ENCODE measurements around the gene GJC1.

GJC1 gene

DNA sequence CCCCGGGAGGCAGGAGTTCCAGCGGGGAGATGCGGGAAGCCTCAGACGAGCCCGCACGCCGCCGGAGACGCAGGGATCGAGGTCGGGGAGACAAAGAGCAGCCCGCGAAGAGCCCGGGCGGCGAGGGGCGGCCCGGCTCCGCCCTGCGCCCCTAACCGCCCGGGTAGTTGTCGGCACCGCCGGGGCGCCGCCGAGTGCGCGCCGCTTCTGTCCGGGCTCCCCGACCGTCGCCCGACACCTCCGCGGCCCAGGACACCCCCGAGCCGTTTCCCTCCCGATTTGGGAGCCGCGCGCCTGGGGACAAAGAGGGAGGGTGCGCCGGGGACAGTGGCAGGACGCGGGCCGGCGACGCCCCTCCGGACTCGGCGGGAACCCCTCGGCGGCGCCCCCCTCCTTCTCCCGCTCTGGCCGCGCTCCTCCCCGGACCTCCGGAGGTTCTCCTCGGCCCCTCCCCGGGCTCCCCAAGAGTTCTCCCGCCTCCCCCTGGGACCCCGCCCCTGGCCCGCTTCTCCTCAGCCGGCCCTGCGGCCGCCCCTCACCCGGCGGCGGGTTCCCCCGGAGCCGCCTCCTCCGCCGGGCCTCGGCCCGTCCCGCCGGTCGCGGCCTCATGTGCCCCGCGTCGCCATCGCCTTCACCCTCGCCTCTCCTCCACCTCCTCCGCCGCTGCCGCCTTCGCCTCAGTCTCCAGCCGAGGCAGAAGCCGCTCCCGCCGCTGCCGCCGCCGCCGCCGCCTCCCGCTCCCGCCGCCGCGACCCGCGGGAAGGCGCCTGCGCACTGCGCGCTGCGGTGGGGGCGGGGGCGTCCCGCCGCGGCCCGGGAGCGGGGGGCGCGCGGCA, at the start of gene GJC1:
TSS of gene GJC1 (minus strand) at position 765 of the 836 bp plus-strand sequence. CDS start 24,470 bp downstream, outside the sequence.
- peak; percentile 93 for DNase-seq (ENCODE audit: low spot score)

DNA sequence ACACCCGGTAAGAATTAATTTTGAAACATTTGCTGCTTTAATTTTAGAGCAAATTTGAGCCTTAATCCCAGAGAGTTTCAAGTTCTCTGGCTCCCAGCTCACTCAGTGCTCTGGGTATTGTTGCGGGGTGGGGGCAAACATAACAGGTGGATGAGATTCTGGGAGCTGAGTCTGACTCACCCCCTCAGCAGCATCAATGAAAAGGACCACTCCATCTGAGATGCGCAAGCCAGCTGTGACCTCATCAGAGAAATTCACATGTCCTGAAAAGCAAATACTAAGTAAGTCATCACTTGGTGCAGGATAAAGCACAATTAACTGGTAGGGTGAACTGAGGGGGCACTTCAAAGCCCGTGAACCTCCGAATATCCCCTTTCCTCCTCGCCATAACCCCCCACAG, 49.3 kb upstream of the GJC1 start:
- DNase-seq (ENCODE audit: low spot score), result no peak

DNA sequence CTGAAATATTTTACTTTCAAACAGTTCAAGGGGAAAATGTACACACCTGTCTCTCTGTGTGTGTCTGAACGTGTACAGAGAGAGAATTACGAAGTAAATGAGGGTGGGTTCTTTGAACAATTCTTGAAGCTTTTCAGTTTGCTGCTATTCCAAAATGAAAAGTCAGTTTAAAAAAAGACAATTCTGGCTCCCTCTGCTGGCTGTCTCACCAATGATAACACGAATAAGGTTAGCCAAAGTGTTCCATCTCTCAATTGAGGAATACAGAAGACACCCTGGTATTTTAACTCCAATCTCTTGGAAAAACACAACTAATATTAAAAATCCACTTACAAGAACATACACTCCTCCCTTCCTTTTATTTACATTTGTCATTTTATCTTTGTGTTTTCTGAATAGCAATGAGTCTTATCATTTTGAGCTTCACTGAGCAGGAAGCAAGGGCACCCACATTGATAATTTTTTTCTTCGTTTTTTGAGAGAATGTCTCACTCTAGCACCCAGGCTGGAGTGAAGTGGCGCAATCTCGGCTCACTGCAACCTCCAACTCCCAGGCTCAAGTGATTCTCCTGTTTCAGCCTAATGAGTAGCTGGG, 48.6 kb upstream of the GJC1 start:
- DNase-seq (ENCODE audit: low spot score), result peak; percentile 62

DNA sequence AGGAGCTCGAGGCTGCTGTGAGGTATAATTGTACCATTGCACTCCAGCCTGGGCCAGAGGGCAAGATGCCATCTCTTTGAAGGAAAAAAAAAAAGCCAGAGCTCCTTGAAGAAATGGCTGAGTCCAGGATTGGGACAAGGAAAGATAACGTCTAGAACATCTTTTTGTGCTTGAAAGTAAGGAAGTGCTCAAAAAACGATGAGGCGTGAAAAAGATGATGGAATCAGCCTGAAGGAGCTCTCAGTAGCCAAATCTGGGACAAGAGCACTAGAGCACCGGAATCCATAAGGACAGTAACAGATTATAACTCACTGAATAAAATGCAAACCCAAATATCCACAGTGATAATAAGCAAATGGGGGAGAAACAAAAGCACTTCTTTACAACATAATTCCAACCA, 47.0 kb upstream of the GJC1 start:
- no peak for DNase-seq (ENCODE audit: low spot score)

DNA sequence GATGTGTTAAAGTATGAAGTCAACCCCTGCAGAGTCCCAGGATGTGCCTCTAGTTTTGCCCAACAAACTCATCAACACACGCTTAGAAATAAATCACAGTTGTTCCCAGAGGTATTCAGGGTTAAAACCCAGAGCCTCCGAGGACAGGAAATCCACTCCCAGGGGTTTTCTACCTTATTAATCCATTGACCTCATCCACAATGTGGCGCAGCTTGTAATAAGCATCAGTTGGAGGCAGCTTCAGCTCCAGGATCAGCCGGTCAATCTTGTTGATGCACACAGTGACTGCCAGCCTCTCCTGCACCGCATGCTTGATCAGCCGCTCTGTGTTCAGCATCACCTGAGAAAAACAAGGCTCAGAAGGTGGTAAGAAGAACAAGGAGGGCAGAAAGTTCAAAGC, 45.7 kb upstream of the GJC1 start:
- peak; percentile 83 for DNase-seq (ENCODE audit: low spot score)

DNA sequence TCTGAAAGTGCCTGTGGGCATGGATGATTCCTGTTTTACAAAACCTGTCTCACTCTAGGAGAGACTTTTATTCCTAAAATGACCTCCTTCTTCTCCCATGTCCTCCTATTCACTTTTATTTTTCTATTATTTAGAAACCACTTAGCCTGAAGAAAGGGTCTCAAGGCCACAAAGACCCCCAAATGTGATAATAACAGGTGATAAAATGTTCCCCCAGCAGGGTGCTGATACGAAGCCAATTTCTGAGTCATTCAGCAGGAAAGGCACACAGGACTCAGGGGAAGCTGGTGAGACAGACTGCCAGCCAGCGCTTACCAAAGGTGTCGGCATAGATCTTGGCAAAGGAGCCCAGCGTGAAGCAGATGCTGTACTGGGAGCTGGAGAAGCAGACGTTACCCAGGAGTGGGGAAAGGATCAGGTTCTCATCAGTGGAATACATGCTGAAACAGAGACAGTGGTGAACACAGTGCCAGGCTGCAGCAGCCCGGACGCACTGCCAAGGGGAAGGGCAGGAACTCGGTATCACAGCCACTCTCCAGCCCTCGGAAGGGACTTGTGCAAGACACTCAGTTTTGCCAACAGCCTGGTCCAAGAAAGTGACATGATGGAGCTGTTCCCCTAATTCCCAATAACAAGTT, 42.2 kb upstream of the GJC1 start:
- DNase-seq (ENCODE audit: low spot score), result no peak

DNA sequence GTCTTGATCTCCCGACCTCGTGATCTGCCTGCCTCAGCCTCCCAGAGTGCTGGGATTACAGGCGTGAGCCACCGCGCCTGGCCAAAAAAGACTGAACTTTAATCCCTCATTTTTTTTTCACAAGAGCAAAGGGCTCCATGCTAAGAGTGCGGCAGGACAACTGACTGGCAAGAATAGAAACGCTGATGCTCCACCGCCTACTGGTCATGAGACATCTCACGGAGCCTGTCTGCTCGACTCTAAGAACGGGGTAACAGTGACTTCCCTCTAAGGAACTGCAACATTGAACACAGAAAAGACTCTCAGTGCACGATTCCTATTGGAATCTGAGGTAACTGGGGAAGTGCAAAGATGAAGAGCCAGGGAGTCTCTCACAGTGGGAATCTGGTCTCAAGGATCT, 41.5 kb upstream of the GJC1 start:
- no peak for DNase-seq (ENCODE audit: low spot score)

DNA sequence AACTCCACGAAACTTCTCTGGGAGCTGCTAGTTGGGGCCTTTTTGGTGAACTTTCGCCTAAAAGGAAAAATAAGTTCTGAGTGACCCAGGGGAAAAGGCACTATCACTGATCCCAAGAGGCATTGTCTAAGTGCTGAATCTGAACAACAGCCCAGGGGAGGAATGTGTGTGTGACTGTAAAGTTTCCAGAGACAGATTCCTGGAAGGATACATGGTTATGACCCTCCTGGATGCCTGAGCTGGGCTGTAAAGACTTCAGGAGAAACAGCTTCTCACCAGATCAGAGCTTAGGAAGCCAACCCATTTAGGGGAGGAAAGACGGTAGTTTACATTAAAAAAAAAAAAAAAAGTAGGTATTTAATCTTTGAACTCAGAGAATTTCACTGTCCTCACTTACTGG, 37.8 kb upstream of the GJC1 start:
- DNase-seq (ENCODE audit: low spot score), result no peak

DNA sequence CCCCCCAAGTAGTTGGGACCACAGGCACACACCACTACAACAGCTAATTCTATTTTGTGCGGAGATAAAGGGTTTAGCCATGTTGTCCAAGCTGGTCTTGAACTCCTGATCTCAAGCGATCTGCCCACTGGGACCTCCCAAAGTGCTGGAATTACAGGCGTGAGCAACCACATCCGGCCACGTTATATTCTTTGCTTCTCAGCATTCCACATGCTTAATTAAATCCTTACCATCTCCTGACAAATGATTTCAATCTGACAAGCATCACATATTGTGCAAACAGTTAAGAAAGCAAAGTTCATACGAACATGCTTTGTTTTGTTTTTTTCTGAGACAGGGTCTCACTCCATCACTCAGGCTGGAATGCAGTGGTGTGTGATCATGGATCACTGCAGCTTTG, 35.8 kb upstream of the GJC1 start:
- DNase-seq (ENCODE audit: low spot score), result no peak

DNA sequence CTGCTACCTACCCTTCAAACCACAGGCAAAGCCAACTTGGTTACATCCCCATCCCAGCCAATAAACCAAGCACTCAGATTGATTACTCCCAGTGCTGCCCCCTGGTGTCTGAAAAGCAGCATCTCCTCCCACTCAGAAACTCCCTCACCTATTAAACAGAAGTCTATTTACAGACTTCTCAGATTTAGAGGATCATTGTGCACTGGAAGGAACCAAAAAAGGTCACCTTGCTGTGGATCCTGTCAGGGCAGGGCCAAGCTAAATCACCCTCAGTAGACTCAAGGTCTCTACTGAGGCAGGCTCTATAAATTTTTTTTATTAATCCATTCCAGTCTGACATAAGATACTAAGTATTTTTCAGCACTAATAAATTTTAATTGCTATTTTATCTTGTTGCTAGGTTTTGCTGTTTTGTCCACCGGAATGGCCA, 35.2 kb upstream of the GJC1 start:
- peak; percentile 89 for DNase-seq (ENCODE audit: low spot score)

DNA sequence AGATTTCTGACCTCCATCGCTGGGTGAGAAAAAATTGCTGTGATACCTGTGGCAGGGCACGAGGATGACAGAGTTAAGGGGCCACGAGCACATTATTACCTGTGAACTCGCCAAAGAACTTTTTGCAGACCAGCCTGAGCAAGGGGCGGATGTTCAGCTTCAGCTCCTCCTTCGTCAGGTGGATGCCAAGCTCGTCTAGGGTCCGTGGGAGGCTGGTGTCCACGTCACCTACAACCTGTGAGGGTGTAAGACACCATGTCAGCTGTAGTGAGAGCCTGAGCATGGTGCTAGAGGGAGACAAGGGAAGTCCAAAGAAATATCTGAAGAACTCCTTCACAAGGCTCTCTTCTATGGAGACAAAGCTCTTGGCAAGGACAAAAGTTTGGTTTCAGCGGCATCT, 34.7 kb upstream of the GJC1 start:
- no peak for DNase-seq (ENCODE audit: low spot score)

DNA sequence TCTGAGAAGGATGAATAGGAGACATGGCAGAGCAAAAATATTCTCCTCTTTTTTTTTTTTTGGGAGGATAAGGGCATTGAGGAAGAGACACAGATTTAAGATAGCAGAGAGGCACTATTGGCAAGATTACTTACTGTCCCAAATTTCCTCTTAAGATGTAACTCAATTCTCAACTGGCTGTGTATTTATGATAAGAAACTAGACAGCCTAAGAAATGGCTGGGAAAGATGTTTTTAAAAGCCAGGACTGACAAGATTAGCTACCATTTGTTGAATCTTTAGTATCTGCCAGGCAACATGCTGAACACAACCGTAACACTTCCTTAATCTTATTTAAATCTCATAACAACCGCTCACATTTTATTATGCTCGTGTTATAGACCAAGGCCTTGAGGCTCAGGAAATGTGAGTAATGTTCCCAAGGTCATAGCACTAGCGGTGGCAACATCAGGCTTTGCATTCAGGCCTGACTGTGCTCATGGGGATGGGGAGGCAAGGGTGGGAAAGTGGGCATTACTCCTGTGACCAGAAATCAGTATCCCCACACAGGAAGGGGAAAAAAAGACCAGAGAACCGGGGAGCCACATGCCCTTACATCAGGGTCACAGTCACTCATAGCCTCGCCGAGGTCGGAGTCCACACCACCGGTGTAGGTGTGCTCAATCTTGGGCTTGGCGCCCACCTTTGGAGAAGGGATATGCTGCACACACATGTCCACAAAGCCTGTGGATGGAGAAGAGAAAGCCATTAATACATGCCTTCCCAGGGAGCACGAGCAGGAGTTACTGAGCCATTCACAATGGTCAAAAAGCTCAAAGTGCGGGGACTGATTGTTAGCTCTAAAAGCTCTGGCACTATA, 33.2 kb upstream of the GJC1 start:
- DNase-seq (ENCODE audit: low spot score), result no peak

DNA sequence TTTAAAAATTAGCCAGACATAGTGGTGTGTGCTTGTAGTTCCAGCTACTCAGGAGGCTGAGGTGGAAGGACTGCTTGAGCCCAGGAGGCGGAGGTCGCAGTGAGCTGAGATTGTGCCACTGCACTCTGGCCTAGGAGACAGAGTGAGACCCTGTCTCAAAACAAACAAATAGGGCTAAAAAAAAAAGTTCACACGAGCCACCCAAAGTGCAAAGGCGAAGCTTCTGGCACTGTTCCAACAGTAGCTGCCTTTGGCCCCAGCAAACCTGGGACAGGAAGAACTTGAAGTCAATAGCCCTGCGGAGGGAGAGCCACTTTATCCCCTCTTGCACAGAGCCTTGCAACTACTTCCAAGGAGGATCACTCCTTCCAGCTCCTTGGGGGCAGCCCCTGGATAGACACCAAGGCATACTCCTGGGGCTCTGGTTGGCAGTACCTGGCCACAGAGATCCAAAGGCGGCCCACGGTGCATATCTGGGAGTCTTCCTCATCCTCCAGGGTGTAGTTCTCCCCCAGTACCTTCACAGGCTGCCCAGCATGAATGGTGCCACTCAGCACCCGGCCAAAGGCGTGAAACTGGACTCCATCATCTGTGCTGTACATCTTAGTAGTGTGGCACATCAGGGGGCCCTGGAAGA, 32.3 kb upstream of the GJC1 start:
- DNase-seq (ENCODE audit: low spot score), result no peak

DNA sequence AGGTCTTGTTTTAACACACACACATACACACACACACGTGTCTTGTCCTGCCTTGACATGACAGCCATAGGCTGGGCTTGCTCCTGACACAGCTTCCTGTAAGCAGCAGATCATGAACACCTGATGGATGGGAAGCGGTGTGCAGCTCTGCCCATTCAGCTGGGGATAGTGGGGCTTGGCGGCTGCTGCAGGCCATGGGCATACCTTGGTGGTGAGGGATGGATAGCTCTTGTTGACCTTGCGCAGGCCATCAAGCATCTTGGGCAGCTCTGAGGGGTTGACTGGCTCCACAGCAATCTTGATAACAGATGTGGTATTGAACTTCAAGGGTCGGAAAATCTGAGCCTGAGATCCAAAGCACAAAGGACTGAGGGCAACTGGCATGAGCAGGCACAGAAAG, 29.6 kb upstream of the GJC1 start:
- no peak for DNase-seq (ENCODE audit: low spot score)

DNA sequence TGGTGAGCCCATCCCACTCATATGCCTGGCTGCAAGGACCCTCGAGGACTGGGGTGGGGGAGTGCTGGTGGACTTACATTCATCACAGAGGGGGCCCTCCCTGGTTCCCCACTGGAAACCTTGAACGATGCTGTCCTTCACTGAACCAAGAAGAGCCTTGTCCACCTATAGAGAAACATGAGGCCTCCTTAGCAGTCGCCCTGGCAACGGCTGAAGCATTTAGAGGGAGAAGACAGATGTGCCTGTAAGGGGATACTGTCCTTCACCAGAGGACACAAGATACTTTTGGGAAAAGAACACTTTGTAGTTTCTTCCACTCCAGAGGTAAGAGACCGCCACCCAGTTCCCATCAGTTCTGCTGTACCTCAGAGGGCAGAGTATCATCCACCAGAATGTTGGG, 24.1 kb upstream of the GJC1 start:
- no peak for DNase-seq (ENCODE audit: low spot score)

DNA sequence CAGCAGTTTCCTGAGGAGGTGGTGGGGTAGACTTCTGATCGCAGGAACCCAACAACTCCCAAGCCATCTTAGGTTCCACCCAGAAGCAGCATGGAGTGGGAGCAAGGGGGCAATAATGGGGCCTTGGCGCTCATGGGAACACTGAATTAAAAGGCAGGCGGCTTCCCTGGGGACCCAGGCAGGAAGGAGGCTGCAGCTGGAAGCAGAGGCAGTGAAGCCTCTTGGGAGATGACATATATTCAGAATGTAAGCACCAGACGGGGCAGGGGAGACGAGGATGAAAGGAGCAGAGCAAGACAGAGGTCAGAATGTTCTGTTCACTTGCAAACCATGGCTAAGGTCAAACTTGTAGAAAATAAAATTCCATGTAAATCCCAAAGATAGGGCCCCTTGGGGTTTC, 20.5 kb upstream of the GJC1 start:
- DNase-seq (ENCODE audit: low spot score), result peak; percentile 78

DNA sequence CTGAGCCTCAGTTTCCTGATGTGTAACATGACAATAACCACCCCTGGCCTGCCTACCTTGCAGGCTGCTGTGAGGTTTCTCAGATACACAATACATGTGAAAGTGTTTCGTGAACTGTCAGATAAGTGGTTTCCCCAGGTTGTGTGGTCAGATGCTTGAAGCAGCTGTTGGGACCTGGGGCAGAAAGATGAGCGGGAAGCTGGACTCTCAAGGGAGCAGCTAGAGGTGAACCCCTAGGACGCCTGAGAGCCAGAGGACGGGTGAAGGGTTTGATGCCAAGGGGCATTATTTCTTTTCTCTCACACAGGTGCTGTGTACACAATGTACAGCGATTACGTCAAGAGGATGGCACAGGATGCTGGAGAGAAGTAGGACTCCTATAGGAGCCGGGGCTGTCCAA, 19.9 kb upstream of the GJC1 start:
- no peak for DNase-seq (ENCODE audit: low spot score)

DNA sequence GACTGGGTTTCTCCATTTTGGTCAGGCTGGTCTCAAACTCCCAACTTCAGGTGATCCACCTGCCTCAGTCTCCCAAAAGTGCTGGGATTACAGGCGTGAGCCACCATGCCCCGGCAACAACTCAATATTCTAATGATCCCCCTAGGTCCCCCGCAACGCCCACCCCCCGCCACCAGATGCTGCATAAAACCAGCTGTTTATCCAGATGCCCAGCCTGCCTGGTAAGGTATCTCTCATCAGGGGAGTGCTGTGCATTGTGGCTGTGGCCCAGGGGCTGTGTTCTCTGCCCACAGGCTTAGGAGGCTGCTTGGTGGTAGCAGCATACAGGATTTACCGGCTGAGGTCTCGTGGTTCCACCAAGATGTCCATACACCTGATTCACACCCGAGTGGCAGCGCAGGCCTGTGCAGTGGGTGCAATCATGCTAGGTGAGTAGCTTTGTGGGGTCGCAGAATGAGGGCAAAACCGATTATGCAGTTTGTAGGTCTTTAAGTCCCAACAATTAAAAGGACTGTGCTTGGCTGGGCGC, 18.9 kb upstream of the GJC1 start:
- no peak for DNase-seq (ENCODE audit: low spot score)

DNA sequence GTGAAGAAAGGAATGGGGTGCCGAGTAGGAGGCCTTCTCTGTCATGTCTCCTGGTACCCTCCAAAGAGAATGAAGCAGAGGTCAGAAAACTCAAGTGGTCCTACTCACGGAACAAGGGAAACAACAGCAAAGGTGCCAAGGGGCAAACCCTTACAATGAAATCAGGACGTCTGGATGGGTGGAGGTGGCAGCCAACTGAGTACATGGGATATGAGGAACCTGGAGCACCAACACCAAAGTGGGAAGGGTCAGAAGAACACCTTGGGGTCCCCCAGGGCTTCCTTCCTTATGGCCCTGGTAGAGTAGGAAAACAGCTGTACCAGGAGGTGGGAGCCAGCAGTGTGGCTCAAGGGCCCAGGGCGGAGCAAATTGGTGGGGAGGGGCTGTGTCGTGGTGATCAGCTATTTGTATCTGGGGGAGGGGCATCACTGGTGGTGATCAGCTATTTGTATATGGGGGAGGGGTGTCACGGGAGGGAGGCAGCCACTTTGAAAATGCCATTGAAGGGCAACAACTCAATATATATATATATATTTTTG, 18.2 kb upstream of the GJC1 start:
- no peak for DNase-seq (ENCODE audit: low spot score)

DNA sequence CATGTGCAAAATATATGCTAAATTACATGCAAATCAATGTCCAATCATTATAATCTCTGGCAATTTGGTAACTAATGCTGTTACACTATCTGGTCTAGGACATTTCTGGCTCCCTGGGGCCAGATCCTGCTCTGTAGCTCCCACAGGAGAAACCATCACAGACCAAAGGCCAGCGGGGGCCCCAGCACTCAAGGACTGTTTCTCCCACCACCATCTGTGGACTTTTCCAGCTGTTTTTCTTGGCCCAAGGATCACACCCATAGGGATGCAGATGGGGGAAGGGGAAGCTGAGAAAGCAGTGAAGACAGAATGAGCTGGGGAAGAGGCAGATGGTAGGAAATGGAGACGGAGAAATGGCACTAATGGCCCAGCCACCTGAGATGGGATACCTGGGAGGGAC, 17.5 kb upstream of the GJC1 start, which contains the start of gene HIGD1B:
TSS of gene HIGD1B (plus strand) at position 298 of the 400 bp plus-strand sequence. CDS start 270 bp downstream, outside the sequence.
- no peak for DNase-seq (ENCODE audit: low spot score)

DNA sequence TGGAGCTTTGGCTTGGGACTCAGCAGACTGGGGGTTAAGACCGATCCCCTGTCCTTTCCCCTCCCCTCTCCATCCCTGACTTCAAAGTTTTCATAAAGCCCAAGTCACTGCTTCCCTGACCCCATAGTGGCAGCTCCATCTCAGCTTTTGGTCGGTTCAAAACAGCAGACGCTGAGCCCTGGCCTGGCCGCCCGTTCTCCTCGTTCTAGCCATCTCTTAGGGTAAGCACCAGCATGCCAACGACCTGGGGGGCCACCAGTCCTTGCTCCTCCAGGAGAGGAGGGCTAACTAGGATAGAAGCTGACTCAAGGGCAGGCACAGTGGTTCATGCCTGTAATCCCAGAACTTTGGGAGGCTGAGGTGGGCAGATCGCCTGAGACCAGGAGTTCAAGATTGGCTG, 16.1 kb upstream of the GJC1 start:
- DNase-seq (ENCODE audit: low spot score), result no peak

All from D341Med (cell line).